Upper lobe of left lung (tissue), 6 donors: ENCODE data around the gene ZNF687. TPM values are rescaled to one million over a fixed set of nuclear protein-coding genes. Genes with fewer than 3 reads are reported as not detected.
A peak's percentile ranks its signal among the peaks of the same experiment; 100 is the strongest.

Experiments
- ATAC-seq, 2 donors: fragments of 200-7000 bp; cut with Tn5 transposase; one replicate each; pipeline ENCODE4 v1.9.1; 2022; ENCODE audit warnings: mild to moderate bottlenecking in 2 of 2, moderate library complexity in 2 of 2; ENCODE audit not compliant: low FRiP score in 2 of 2
- DNase-seq, 2 donors: peaks; one replicate each; pipeline ENCODE4 v3.0.0-alpha.2; 2019 to 2020
- H3K27ac ChIP-seq, 4 donors: fragments of 200-600 bp; sonication (generic); one replicate each; pipeline ENCODE4 v1.5.1; 2016 to 2019
- H3K27me3 ChIP-seq, 4 donors: fragments of 200-600 bp; sonication (generic); one replicate each; pipeline ENCODE4 v1.5.1; 2017 to 2019
- H3K36me3 ChIP-seq, 4 donors: fragments of 200-600 bp; sonication (generic); one replicate each; pipeline ENCODE4 v1.5.1; 2016 to 2019
- H3K4me1 ChIP-seq, 4 donors: fragments of 200-600 bp; sonication (generic); one replicate each; pipeline ENCODE4 v1.5.1; 2018 to 2019
- H3K4me3 ChIP-seq, 4 donors: fragments of 200-600 bp; sonication (generic); one replicate each; pipeline ENCODE4 v1.5.1; 2017 to 2019; ENCODE audit warnings: mild to moderate bottlenecking in 2 of 4, moderate library complexity in 1 of 4
- H3K9me3 ChIP-seq, 4 donors: fragments of 200-600 bp; sonication (generic); one replicate each; pipeline ENCODE4 v1.5.1; 2018 to 2019
- EP300 ChIP-seq, 4 donors: sonication (generic); formaldehyde crosslinking; IDR thresholded peaks; one replicate each; pipeline ENCODE4 v1.5.1; 2017; ENCODE audit warnings: antibody characterized with exemption in 4 of 4, control low read depth in 2 of 4
- POLR2A ChIP-seq, 4 donors: fragments of 450-650 bp; IDR thresholded peaks; one replicate each; pipeline ENCODE4 v1.5.1; 2016 to 2017; ENCODE audit warnings: antibody characterized with exemption in 4 of 4, mild to moderate bottlenecking in 2 of 4
- POLR2AphosphoS5 ChIP-seq, 2 donors: sonication (generic); formaldehyde crosslinking; IDR thresholded peaks; one replicate each; pipeline ENCODE4 v1.5.1; 2017; ENCODE audit warnings: antibody characterized with exemption in 2 of 2
- WGBS, 2 donors: methylation state at CpG; one replicate each; pipeline ENCODE4 v1.1.5; 2017 to 2018; 5-methylcytosine and 5-hydroxymethylcytosine counted together
- total RNA-seq, 6 donors: library from RNA; depleted of rRNA in 4 of 6; stranded (reverse); fragments of >200 nt in 4 of 6; gene quantifications; one replicate each; pipeline versions ENCODE4 v1.1.0 to v1.2.1, GENCODE V29; 2016 to 2021
- TF ChIP-seq, protein P1 (sequence below), 6 experiments: fragments of 450-650 bp in 4 of 6; fragments of 200-600 bp in 2 of 6; sonication (generic) in 2 of 6; IDR thresholded peaks; one replicate each; pipeline ENCODE4 v1.5.1; 2016 to 2019; ENCODE audit warnings: antibody characterized with exemption in 6 of 6
- donor health status: DM: no; HTN: no; CAD: no; lungs with moderate emphysema.
- donor health status: DM: no; HTN: yes; CAD: no; lungs with severe emphysema.

Gene ZNF687
- total RNA-seq, 6 donors from 2014 or later, result 17.4 to 50.3 (median 27.2) TPM

- ATAC-seq (no peak), DNase-seq (no peak)
- Histone ChIP-seq H3K27me3 (no peaks in the 10 kb centered on the region), H3K36me3 (peaks cover 6 to 87% (median 42%) of the 10 kb centered on the region in 4 donors), H3K27ac (no peak overlapping the region), H3K4me3 (no peak overlapping the region), H3K4me1 (peaks cover 6 to 18% (median 8%) of the 10 kb centered on the region in 4 donors), H3K9me3 (no peaks in the 10 kb centered on the region)
- TF ChIP-seq POLR2AphosphoS5 (IDR thresholded peaks at IDR 0.05) (no peak), POLR2A (IDR thresholded peaks at IDR 0.05) (no peak)
- TF ChIP-seq, protein P1, sequence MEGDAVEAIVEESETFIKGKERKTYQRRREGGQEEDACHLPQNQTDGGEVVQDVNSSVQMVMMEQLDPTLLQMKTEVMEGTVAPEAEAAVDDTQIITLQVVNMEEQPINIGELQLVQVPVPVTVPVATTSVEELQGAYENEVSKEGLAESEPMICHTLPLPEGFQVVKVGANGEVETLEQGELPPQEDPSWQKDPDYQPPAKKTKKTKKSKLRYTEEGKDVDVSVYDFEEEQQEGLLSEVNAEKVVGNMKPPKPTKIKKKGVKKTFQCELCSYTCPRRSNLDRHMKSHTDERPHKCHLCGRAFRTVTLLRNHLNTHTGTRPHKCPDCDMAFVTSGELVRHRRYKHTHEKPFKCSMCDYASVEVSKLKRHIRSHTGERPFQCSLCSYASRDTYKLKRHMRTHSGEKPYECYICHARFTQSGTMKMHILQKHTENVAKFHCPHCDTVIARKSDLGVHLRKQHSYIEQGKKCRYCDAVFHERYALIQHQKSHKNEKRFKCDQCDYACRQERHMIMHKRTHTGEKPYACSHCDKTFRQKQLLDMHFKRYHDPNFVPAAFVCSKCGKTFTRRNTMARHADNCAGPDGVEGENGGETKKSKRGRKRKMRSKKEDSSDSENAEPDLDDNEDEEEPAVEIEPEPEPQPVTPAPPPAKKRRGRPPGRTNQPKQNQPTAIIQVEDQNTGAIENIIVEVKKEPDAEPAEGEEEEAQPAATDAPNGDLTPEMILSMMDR (IDR thresholded peaks at IDR 0.05), result no peak
- WGBS, 2 donors, result 85 to 97% methylated on average over 3 of the region's 3 CpGs
These were observed 36.9 kb downstream of the ZNF687 start for GRCh38 chr1:151318975-151319374.

- H3K9me3 ChIP-seq, result no peaks in the 10 kb centered on the region
- H3K27ac ChIP-seq, result no peak overlapping the region
- H3K4me3 ChIP-seq, result no peak overlapping the region
- TF ChIP-seq EP300 (IDR thresholded peaks at IDR 0.05), result no peak
- no peak for TF ChIP-seq POLR2A (IDR thresholded peaks at IDR 0.05)
- TF ChIP-seq, protein P1 (IDR thresholded peaks at IDR 0.05), result no peak
- no peak for TF ChIP-seq POLR2AphosphoS5 (IDR thresholded peaks at IDR 0.05)
- peaks cover 0 to 55% (median 21%) of the 10 kb centered on the region in 4 donors for H3K36me3 ChIP-seq
- ATAC-seq (no peak), DNase-seq (peak in 1 of 2 donors; percentile 53)
- peaks cover 23 to 48% (median 25%) of the 10 kb centered on the region in 4 donors for H3K4me1 ChIP-seq
- H3K27me3 ChIP-seq, result no peaks in the 10 kb centered on the region
- WGBS, 2 donors, result 80 to 90% methylated on average over 4 of the region's 4 CpGs
These were observed 42.4 kb downstream of the ZNF687 start for GRCh38 chr1:151324390-151324930.

DNA sequence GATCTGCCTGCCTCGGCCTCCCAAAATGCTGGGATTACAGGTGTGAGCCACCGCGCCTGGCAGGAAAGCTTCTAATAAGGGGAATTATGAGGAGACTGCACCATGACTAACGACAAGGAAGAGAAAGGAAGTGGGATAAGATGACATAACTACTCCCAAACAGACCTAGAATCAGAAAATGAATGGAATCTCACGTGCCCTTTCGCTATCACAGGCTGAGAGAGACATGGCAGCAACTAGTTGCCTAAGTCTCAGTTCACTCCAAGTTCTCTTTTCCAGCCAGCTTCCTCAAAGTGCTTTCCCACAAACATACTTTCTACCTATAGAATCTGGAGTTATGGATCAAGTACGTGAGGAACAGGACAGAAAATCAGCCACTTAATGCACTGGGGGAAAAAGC is 43.1 kb downstream of the ZNF687 start:
- Histone ChIP-seq H3K27ac (peak overlapping the region in 3 of 4 donors; percentile 6 to 95 (median 93)), H3K36me3 (peaks cover 0 to 47% (median 21%) of the 10 kb centered on the region in 4 donors), H3K9me3 (no peaks in the 10 kb centered on the region), H3K27me3 (no peaks in the 10 kb centered on the region), H3K4me3 (peak overlapping the region in 1 of 4 donors; percentile 77), H3K4me1 (peaks cover 23 to 48% (median 25%) of the 10 kb centered on the region in 4 donors)
- TF ChIP-seq POLR2A (IDR thresholded peaks at IDR 0.05), result no peak
- TF ChIP-seq EP300 (IDR thresholded peaks at IDR 0.05), result no peak
- TF ChIP-seq, protein P1 (IDR thresholded peaks at IDR 0.05), result no peak
- TF ChIP-seq POLR2AphosphoS5 (IDR thresholded peaks at IDR 0.05), result no peak
- 78 to 80% methylated on average over 7 of the region's 7 CpGs for WGBS, 2 donors
- no peak for DNase-seq
- no peak for ATAC-seq

GRCh38 chr1:151325646-151326429 is 43.7 kb downstream of the ZNF687 start:
- Histone ChIP-seq H3K4me1 (peaks cover 23 to 48% (median 25%) of the 10 kb centered on the region in 4 donors), H3K27me3 (no peaks in the 10 kb centered on the region), H3K36me3 (peaks cover 0 to 42% (median 18%) of the 10 kb centered on the region in 4 donors), H3K4me3 (peak overlapping the region in 3 of 4 donors; percentile 75 to 78 (median 77)), H3K9me3 (no peaks in the 10 kb centered on the region), H3K27ac (peak overlapping the region in 3 of 4 donors; percentile 93 to 95 (median 94))
- TF ChIP-seq POLR2AphosphoS5 (IDR thresholded peaks at IDR 0.05) (no peak), POLR2A (IDR thresholded peaks at IDR 0.05) (no peak), EP300 (IDR thresholded peaks at IDR 0.05) (no peak)
- TF ChIP-seq, protein P1 (IDR thresholded peaks at IDR 0.05), result no peak
- no peak for DNase-seq
- no peak for ATAC-seq
- WGBS, 2 donors, result 34 to 47% methylated on average over 5 of the region's 5 CpGs
